Body of pancreas (tissue), 4 donors: ENCODE measurements around the gene RAB34.

Source experiments
- POLR2A ChIP-seq, 3 donors: fragments of 450-650 bp; IDR thresholded peaks; one replicate each; pipeline ENCODE4 v1.6.1; 2016; ENCODE audit warnings: antibody characterized with exemption in 3 of 3, mild to moderate bottlenecking in 2 of 3
- TF ChIP-seq, protein P1 (sequence below), 7 experiments: fragments of 450-650 bp in 4 of 7; fragments of 200-600 bp in 3 of 7; sonication (generic) in 3 of 7; IDR thresholded peaks; one replicate each; pipeline ENCODE4 v1.5.1; 2016 to 2019; ENCODE audit warnings: antibody characterized with exemption in 7 of 7

DNA sequence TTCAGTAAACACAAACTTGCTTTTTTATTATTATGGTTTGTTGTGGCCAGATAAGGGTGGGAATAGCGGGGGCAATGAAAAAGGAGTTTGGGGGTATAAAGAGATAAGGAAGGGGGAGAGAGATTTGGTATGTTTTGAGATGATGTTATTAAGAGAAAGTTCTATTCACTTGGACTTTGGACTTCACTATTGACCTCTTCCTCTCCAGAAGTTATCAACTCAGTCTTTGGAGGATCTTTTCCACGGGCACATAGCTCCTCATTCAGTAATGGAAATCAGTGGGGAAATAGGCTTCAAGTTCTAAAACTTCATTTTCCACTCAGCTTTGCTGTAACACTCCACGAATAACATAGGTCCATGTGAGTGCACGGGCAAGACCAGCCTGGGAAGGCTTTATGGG, 29.2 kb downstream of the RAB34 start:
- TF ChIP-seq, protein P1, sequence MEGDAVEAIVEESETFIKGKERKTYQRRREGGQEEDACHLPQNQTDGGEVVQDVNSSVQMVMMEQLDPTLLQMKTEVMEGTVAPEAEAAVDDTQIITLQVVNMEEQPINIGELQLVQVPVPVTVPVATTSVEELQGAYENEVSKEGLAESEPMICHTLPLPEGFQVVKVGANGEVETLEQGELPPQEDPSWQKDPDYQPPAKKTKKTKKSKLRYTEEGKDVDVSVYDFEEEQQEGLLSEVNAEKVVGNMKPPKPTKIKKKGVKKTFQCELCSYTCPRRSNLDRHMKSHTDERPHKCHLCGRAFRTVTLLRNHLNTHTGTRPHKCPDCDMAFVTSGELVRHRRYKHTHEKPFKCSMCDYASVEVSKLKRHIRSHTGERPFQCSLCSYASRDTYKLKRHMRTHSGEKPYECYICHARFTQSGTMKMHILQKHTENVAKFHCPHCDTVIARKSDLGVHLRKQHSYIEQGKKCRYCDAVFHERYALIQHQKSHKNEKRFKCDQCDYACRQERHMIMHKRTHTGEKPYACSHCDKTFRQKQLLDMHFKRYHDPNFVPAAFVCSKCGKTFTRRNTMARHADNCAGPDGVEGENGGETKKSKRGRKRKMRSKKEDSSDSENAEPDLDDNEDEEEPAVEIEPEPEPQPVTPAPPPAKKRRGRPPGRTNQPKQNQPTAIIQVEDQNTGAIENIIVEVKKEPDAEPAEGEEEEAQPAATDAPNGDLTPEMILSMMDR (IDR thresholded peaks at IDR 0.05) = no peak
- no peak for TF ChIP-seq POLR2A (IDR thresholded peaks at IDR 0.05)
